H9 (cell line): ENCODE data around the gene GRK4. TPM values are rescaled to one million over a fixed set of nuclear protein-coding genes. Genes with fewer than 3 reads are reported as not detected.
"Not testable (repeated sequence)": the region's sequence is repeated elsewhere in the genome, so short reads cannot be mapped to it uniquely, and the experiment has no call there.

ENCODE experiments used
- DNase-seq: peaks from one replicate; pipeline ENCODE4 v3.0.0-alpha.2; 2017
- H2AFZ ChIP-seq: one replicate; pipeline ENCODE4 v1.6.1; 2013; ENCODE audit warnings: mild to moderate bottlenecking, low read length, control low read depth, moderate library complexity
- H2AK5ac ChIP-seq: 2 replicates; pipeline ENCODE4 v1.6.1; 2013; ENCODE audit warnings: low read length, control low read depth, mixed read lengths; ENCODE audit not compliant: insufficient read length
- H2BK120ac ChIP-seq: one replicate; pipeline ENCODE4 v1.6.1; 2013; ENCODE audit warnings: low read depth, mild to moderate bottlenecking, low read length, control low read depth, inconsistent platforms; ENCODE audit not compliant: poor library complexity, severe bottlenecking
- H2BK12ac ChIP-seq: 2 replicates; pipeline ENCODE4 v1.6.1; 2013; ENCODE audit warnings: low read length, control low read depth, mixed read lengths, low read depth; ENCODE audit not compliant: insufficient read length
- H2BK15ac ChIP-seq: 2 replicates; pipeline ENCODE4 v1.6.1; 2013; ENCODE audit warnings: low read depth, low read length, control low read depth
- H2BK20ac ChIP-seq: one replicate; pipeline ENCODE4 v1.6.1; 2013; ENCODE audit warnings: low read depth, mild to moderate bottlenecking, low read length, control low read depth, inconsistent platforms; ENCODE audit not compliant: poor library complexity, severe bottlenecking
- H2BK5ac ChIP-seq: 2 replicates; pipeline ENCODE4 v1.6.1; 2013; ENCODE audit warnings: low read length, control low read depth, mixed read lengths; ENCODE audit not compliant: insufficient read length
- H3K14ac ChIP-seq: 2 replicates; pipeline ENCODE4 v1.6.1; 2013; ENCODE audit warnings: low read length, control low read depth; ENCODE audit not compliant: insufficient read depth
- H3K18ac ChIP-seq: 2 replicates; pipeline ENCODE4 v1.6.1; 2013; ENCODE audit warnings: low read depth, mild to moderate bottlenecking, mixed read lengths, low read length, control low read depth; ENCODE audit not compliant: insufficient read length
- H3K23ac ChIP-seq: 2 replicates; pipeline ENCODE4 v1.6.1; 2013; ENCODE audit warnings: low read length, control low read depth, mixed read lengths, low read depth; ENCODE audit not compliant: insufficient read length
- H3K23me2 ChIP-seq: 2 replicates; pipeline ENCODE4 v1.6.1; 2013; ENCODE audit warnings: low read depth, mild to moderate bottlenecking, mixed read lengths, low read length, control low read depth; ENCODE audit not compliant: insufficient read length, poor library complexity, severe bottlenecking
- H3K27ac ChIP-seq: 2 replicates; pipeline ENCODE4 v1.5.1; 2013; ENCODE audit warnings: low read length, control low read depth, mixed read lengths, low read depth; ENCODE audit not compliant: insufficient read length
- H3K27me3 ChIP-seq: 2 replicates; pipeline ENCODE4 v1.6.1; 2013; ENCODE audit warnings: low read length, control low read depth, inconsistent platforms; ENCODE audit not compliant: insufficient read depth
- H3K4ac ChIP-seq: 2 replicates; pipeline ENCODE4 v1.6.1; 2013; ENCODE audit warnings: low read depth, mild to moderate bottlenecking, control low read depth, inconsistent platforms, low read length, moderate library complexity
- H3K4me1 ChIP-seq: 2 replicates; pipeline ENCODE4 v1.6.1; 2013; ENCODE audit warnings: low read length, control low read depth, inconsistent platforms; ENCODE audit not compliant: insufficient read depth
- H3K4me2 ChIP-seq: 2 replicates; pipeline ENCODE4 v1.6.1; 2013; ENCODE audit warnings: low read length, control low read depth, mixed read lengths; ENCODE audit not compliant: insufficient read length, insufficient read depth
- H3K56ac ChIP-seq: 2 replicates; pipeline ENCODE4 v1.6.1; 2013; ENCODE audit warnings: low read depth, mild to moderate bottlenecking, mixed read lengths, low read length, control low read depth; ENCODE audit not compliant: insufficient read length
- H3K79me1 ChIP-seq: 2 replicates; pipeline ENCODE4 v1.6.1; 2013; ENCODE audit warnings: low read depth, mild to moderate bottlenecking, moderate library complexity, low read length, control low read depth, inconsistent platforms; ENCODE audit not compliant: insufficient read depth, poor library complexity, severe bottlenecking
- H3K79me2 ChIP-seq: 2 replicates; pipeline ENCODE4 v1.6.1; 2013; ENCODE audit warnings: low read length, control low read depth, inconsistent platforms; ENCODE audit not compliant: insufficient read depth
- H3K9ac ChIP-seq: 2 replicates; pipeline ENCODE4 v1.6.1; 2013; ENCODE audit warnings: low read length, control low read depth, mixed read lengths; ENCODE audit not compliant: insufficient read length; ENCODE audit errors: extremely low read depth
- H3K9me3 ChIP-seq: one replicate; pipeline ENCODE4 v1.6.1; 2013; ENCODE audit warnings: low read depth, low read length, inconsistent platforms; ENCODE audit not compliant: control insufficient read depth
- H3T11ph ChIP-seq: one replicate; pipeline ENCODE4 v1.6.1; 2013; ENCODE audit warnings: mild to moderate bottlenecking, low read length, control low read depth, inconsistent platforms
- H4K20me1 ChIP-seq: one replicate; pipeline ENCODE4 v1.6.1; 2013; ENCODE audit not compliant: control insufficient read depth, insufficient read length, insufficient read depth
- H4K5ac ChIP-seq: 2 replicates; pipeline ENCODE4 v1.6.1; 2013; ENCODE audit warnings: low read depth, mild to moderate bottlenecking, mixed read lengths, low read length, control low read depth; ENCODE audit not compliant: insufficient read length
- H4K8ac ChIP-seq: replicated peaks from 2 replicates; pipeline ENCODE4 v1.6.1; 2013; ENCODE audit warnings: low read length, control low read depth, mixed read lengths, low read depth; ENCODE audit not compliant: insufficient read length
- H4K91ac ChIP-seq: 2 replicates; pipeline ENCODE4 v1.6.1; 2013; ENCODE audit warnings: low read depth, mild to moderate bottlenecking, moderate library complexity, mixed read lengths, low read length, control low read depth; ENCODE audit not compliant: insufficient read length
- H3K27ac Mint-ChIP-seq, 3 experiments: 2 replicates in 2 of 3; 3 replicates in 1 of 3; pipeline ENCODE4 v1.8.0; 2020 to 2021; ENCODE audit warnings: mixed read lengths in 3 of 3, mild to moderate bottlenecking in 1 of 3, moderate library complexity in 1 of 3
- H3K27me3 Mint-ChIP-seq: 2 replicates; pipeline ENCODE4 v1.8.0; 2021; ENCODE audit warnings: low read depth, mild to moderate bottlenecking, moderate library complexity, mixed read lengths
- H3K36me3 Mint-ChIP-seq, 3 experiments: 2 replicates in 2 of 3; 3 replicates in 1 of 3; pipeline ENCODE4 v1.8.0; 2020 to 2021; ENCODE audit warnings: low read depth in 3 of 3, mixed read lengths in 3 of 3; ENCODE audit not compliant: insufficient read depth in 1 of 3
- H3K4me1 Mint-ChIP-seq, 2 experiments: 2 replicates each; pipeline ENCODE4 v1.8.0; 2020; ENCODE audit warnings: mixed read lengths in 2 of 2
- H3K4me3 Mint-ChIP-seq, 2 experiments: 2 replicates in 1 of 2; 3 replicates in 1 of 2; pipeline ENCODE4 v1.8.0; 2020 to 2021; ENCODE audit warnings: mild to moderate bottlenecking in 2 of 2, mixed read lengths in 2 of 2, moderate library complexity in 1 of 2
- H3K9me3 Mint-ChIP-seq, 2 experiments: 2 replicates in 1 of 2; 3 replicates in 1 of 2; pipeline ENCODE4 v1.8.0; 2020; ENCODE audit warnings: mild to moderate bottlenecking in 2 of 2, mixed read lengths in 2 of 2, moderate library complexity in 1 of 2
- CTCF ChIP-seq: fragments of 200-600 bp; sonication (generic); conservative IDR thresholded peaks from 3 replicates; pipeline ENCODE4 v1.8.0; 2021; ENCODE audit warnings: antibody characterized with exemption, mild to moderate bottlenecking
- WGBS: extraction: QIAGEN DNeasy Blood & Tissue Kit; methylation state at CpG from one replicate; pipeline ENCODE4 v1.1.7; 2013; ENCODE audit warnings: missing lambda C conversion rate, low lambda C conversion rate, mixed read lengths; ENCODE audit not compliant: insufficient read length; ENCODE audit errors: extremely low coverage; 5-methylcytosine and 5-hydroxymethylcytosine counted together
- total RNA-seq: library from RNA; stranded (reverse); gene quantifications from 2 replicates; pipeline ENCODE4 v1.2.1, GENCODE V29; 2021

Gene GRK4
- total RNA-seq, 1 experiment from 2014 or later = 4.8 TPM

- H4K5ac ChIP-seq = no peak overlapping the region
- H2BK5ac ChIP-seq = no peak overlapping the region
- no peaks in the 10 kb centered on the region for H3K27me3 Mint-ChIP-seq
- H2AK5ac ChIP-seq = no peak overlapping the region
- H2BK15ac ChIP-seq = no peak overlapping the region
- TF ChIP-seq CTCF = no peak
- no peak overlapping the region for H3T11ph ChIP-seq
- H2AFZ ChIP-seq = no peak overlapping the region
- H3K23me2 ChIP-seq = no peaks in the 10 kb centered on the region
- no peak overlapping the region for H4K8ac ChIP-seq
- no peak overlapping the region for H3K14ac ChIP-seq
- no peak overlapping the region for H3K27ac Mint-ChIP-seq
- no peaks in the 10 kb centered on the region for H3K79me1 ChIP-seq
- H3K18ac ChIP-seq = no peak overlapping the region
- no peaks in the 10 kb centered on the region for H3K4me1 ChIP-seq
- peaks cover 65 to 95% (median 88%) of the 10 kb centered on the region in 3 experiments for H3K36me3 Mint-ChIP-seq
- no peak overlapping the region for H3K4me2 ChIP-seq
- no CpG with 5 or more reads among the region's 9 CpGs for WGBS
- H3K23ac ChIP-seq = no peak overlapping the region
- no peak overlapping the region for H3K56ac ChIP-seq
- no peak overlapping the region for H3K4me3 Mint-ChIP-seq
- no peaks in the 10 kb centered on the region for H3K9me3 ChIP-seq
- no peak overlapping the region for H2BK12ac ChIP-seq
- H4K20me1 ChIP-seq = no peaks in the 10 kb centered on the region
- no peak overlapping the region for H2BK120ac ChIP-seq
- no peak overlapping the region for H4K91ac ChIP-seq
- H3K79me2 ChIP-seq = no peaks in the 10 kb centered on the region
- no peak overlapping the region for H3K9ac ChIP-seq
- H2BK20ac ChIP-seq = no peak overlapping the region
- H3K27ac ChIP-seq = no peak overlapping the region
- no peak for DNase-seq
- H3K9me3 Mint-ChIP-seq = peaks cover 36 to 38% of the 10 kb centered on the region in 2 experiments
- no peaks in the 10 kb centered on the region for H3K27me3 ChIP-seq
- H3K4me1 Mint-ChIP-seq = peaks cover 0 to 2% of the 10 kb centered on the region in 2 experiments; a peak in 2 of 4 replicates
- H3K4ac ChIP-seq = no peak overlapping the region
Measured at GRCh38 chr4:2915789-2916188, 47.6 kb upstream of the GRK4 start.

GRCh38 chr4:2916696-2917095 lies 46.7 kb upstream of the GRK4 start:
- H3K4ac ChIP-seq, H2BK15ac ChIP-seq, H4K8ac ChIP-seq, H3K23ac ChIP-seq, H3K9ac ChIP-seq, H3K9me3 ChIP-seq, H3K4me3 Mint-ChIP-seq, H3K27ac ChIP-seq, H2AFZ ChIP-seq, H3K18ac ChIP-seq, H3K4me1 Mint-ChIP-seq, H2AK5ac ChIP-seq, H2BK12ac ChIP-seq, H3K4me2 ChIP-seq, H3K14ac ChIP-seq, H3K79me1 ChIP-seq, H2BK5ac ChIP-seq, H4K20me1 ChIP-seq, H2BK120ac ChIP-seq, H3K79me2 ChIP-seq, H4K91ac ChIP-seq, H3T11ph ChIP-seq, H3K27me3 ChIP-seq, H3K56ac ChIP-seq, H3K27ac Mint-ChIP-seq, H3K4me1 ChIP-seq, H2BK20ac ChIP-seq, DNase-seq, H3K27me3 Mint-ChIP-seq, H3K23me2 ChIP-seq, H4K5ac ChIP-seq: not testable (repeated sequence)
- Mint-ChIP-seq H3K9me3 (peaks cover 37 to 45% of the 10 kb centered on the region in 2 experiments), H3K36me3 (peaks cover 71 to 96% (median 89%) of the 10 kb centered on the region in 3 experiments)
- no CpG with 5 or more reads among the region's 2 CpGs for WGBS
